ENCODE results near the gene NELL1.

The NELL1 gene

DNA sequence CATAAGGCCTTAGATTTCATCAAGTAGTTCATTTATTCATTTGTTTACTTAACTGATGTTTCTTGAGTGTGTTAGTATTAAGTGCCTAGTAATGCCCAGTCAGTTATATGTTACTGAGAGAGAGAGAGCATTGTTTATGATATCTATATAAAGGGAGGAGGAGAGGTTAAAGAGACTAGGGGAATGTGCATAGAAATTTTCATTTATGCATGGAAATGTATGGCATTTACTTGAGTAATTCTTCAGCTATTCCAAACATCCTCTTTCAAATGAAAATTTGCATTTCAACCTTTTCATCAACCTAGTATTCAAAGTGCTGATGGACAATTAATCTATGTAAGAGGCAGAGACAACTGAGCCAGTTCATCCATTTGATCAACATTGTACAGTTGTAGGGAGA lies 199.7 kb downstream of the NELL1 start:
- DNase-seq (ENCODE audit: low read depth in 1 of 2, low spot score in 1 of 2) = no peak

DNA sequence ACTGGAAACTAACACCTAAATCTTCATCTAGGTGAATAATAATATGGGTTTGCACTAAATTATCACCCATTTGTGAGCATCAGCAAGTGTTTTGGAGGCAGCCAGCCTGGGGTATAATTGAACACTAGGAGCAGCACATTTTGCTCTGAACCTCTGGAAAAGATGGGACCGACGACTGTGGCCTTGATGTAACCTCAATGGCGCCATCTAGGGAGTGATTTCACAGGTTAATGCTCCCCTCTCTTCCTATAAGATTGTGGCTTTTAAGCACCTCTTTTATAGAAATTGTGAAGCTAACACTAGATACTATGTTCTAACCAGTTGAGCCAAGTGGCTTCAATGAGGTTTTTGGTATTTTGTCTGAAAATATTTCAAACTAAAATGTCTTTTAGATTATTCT lies 203.7 kb downstream of the NELL1 start:
- DNase-seq (ENCODE audit: low read depth in 1 of 2, low spot score in 1 of 2) = no peak

DNA sequence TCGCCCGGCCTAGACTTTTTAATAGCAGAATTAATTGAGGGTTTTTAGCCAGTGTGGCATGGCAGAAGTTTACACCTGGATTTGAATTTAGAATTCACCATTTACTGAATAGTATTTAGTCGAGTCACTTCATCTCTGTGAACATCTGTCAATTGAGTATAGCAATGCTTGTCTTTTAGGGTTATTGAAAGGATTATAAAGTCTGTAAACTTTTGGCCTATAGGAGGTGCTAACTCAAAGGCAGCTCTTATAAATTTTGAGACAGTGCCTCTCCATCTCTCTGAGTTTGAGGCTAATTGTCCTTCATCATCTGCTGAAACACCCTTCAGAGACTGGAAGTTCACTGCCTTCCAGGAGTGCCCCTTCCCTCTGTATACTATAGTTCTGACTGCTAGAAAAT lies 205.0 kb downstream of the NELL1 start:
- no peak for DNase-seq (ENCODE audit: low read depth in 1 of 2, low spot score in 1 of 2)

DNA sequence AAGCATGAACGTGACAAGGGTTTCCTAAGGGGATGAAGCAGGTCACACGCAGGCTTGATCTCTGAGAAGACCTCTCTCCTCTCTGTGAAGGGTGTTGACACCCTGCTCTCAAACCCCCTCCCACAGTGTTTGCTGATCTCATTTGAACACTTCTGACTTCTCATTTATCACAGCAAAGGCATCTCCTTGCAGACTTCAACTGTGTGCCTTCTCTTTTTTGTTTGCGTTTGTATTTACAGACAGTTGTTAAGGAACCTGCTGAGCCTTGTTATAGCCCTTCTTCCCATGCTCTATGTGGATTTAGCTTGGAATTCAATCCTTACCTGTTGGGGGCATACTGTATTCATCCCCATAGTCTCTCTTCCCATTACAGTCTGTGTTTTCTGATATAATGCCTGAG lies 206.5 kb downstream of the NELL1 start:
- no peak for DNase-seq (ENCODE audit: low read depth in 1 of 2, low spot score in 1 of 2)

DNA sequence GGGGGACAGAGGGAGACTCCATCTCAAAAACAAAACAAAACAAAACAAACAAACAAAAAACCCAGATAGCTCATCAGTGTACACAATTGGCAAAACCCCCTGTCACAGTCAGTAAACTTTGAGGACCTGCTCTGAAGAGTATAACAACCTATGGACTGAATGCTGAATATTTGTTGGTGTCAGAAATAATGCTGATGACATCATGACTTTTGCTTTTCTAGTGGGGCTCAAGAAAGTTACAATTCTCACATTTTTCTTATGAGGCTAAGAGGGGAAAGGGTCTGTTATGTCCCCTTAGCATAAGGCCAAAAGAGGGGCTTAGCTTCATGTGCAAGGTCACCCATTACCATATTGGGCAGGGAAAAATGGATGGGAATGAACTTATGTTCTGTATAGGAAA lies 207.4 kb downstream of the NELL1 start:
- DNase-seq (ENCODE audit: low read depth in 1 of 2, low spot score in 1 of 2) = no peak

DNA sequence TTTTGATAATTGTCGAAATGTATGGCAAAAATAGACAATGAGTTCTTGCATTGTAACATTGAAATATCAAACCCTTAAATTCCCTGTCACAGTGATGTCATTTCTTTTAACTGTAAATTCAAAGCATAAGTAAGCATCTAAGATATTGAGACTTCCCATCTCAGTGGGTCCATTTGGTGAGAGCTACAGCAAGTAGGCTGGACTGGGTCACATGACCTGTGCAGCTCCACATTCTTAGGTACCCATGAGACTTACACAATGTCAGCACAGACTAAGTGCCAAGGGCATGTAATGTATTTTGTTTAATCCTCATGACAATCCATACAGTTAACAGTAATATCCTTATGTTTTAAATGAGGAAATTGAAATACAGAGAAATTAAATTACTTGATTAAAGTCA lies 210.7 kb downstream of the NELL1 start:
- DNase-seq (ENCODE audit: low read depth in 1 of 2, low spot score in 1 of 2) = no peak

DNA sequence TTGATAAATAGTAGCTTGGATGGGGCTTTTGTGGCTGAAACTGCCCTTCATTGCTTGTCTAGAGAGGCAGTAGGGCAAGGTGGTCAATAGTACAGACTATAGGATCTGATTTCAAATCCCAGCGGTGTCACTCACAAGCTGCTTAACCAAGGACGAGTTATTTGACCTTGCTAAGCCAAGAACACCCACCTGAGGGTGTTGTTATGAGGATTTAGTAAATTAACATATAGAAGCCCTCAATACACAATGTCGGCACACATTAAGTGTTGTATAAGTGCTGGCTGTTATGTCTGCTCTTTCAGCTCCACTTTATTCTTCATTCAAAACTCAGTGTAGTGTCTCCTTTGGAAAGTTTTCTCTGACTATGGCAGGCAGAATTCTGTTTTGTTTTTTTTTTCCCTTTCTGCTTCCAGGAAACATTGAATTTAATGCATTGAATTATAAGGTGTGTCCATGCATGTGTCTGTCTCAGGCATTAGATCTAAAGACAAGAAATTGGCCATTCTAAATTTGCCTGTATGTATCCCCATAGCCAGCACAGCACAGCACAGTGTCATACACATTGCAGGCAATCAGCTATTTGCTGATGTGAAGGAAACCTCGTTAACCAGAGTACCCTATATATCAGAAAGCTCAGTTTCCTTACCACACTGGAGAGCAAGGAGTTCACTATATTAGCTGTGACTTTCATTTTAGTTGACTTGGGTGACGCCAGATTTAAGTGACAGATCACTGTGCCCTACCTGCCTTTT lies 212.1 kb downstream of the NELL1 start:
- no peak for DNase-seq (ENCODE audit: low read depth in 1 of 2, low spot score in 1 of 2)

DNA sequence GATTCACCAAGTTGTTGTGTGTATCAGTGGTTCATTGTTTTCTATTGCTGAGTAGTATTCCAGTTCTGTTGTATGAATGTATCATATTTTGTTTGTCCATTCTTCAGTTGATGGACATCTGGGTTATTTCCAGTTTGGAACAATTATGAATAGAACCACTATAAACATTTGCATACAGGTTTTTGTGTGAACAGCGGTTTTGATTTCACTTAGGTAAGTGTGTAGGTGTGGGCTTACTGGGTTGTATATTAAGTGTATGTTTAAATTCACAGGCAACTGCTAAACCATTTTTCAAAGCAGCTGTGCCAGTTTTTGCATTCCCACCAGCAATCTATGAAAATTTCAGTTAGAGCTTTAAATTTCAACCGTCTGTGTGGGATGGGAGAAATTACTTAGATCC lies 217.8 kb downstream of the NELL1 start:
- DNase-seq (ENCODE audit: low read depth in 1 of 2, low spot score in 1 of 2) = no peak

DNA sequence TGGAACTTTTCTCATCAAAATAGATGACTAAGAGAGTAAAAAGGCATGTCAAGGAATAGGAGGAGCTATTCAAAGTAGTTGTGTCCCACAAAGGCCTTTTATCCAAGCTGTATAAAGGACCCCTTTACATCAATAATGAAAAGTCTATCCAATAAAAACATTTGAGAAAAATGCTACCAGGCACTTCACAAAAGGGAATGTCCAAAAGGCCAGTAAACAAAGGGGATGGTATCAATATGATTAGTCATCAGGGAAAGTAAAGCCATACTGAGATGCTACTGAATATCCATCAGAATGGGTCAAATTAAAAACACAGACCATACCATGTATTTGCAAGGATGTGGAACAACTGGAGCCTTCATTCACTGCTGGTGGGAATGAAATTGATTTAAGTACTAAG lies 224.9 kb downstream of the NELL1 start:
- DNase-seq (ENCODE audit: low read depth in 1 of 2, low spot score in 1 of 2) = no peak

DNA sequence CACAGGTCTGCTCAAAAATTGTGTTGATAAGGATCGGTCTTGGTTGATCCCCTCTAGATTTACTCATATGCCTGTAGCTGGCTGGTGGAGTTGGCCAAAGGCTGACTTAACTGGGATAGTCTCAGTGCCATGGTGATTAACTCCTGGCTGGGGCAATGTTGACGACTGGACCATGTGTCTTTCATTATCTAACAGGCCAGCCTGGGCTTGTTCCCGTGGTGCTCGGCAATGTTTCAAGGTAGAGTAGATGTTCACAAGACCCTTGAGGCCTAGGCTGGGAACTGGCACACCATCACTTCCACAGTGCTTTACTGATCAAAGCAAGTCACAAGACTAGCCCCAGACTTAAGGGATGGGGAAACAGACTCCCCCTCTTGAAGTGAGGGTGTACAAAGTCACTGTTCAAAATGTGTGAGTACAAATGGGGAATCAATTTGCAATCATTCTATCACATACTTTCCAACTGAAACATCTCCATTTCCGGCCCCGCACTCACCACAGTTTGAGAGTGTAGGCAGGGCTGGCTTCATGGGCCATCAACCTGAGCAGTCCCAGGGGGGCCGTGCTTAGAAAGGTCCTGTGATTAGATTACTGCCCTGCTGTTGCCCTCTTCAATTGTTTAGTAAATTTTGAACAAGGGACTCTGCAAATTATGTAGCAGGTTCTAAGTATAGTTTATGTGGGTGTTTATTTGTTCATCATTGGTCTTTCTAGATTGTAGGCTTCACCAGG lies 240.8 kb downstream of the NELL1 start:
- DNase-seq (ENCODE audit: low read depth in 1 of 2, low spot score in 1 of 2) = no peak

DNA sequence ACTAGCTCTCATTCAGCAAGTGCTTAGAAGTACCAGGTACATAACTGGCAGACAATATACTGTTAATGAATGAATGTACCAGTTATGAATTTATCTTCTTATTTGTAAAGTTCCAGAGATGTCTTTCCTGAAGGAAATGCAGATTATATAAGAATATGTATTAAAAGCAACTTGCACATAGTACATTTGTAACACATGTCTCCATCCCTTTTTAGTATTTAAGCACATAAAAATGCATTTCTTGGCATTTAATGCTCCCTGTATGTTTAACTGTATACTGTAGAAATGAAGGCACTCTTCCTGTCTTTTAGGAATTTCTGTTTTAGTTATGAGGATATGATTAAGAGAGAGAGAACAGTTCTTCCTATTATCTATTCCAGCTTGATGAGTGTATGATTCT lies 241.3 kb downstream of the NELL1 start:
- no peak for DNase-seq (ENCODE audit: low read depth in 1 of 2, low spot score in 1 of 2)

DNA sequence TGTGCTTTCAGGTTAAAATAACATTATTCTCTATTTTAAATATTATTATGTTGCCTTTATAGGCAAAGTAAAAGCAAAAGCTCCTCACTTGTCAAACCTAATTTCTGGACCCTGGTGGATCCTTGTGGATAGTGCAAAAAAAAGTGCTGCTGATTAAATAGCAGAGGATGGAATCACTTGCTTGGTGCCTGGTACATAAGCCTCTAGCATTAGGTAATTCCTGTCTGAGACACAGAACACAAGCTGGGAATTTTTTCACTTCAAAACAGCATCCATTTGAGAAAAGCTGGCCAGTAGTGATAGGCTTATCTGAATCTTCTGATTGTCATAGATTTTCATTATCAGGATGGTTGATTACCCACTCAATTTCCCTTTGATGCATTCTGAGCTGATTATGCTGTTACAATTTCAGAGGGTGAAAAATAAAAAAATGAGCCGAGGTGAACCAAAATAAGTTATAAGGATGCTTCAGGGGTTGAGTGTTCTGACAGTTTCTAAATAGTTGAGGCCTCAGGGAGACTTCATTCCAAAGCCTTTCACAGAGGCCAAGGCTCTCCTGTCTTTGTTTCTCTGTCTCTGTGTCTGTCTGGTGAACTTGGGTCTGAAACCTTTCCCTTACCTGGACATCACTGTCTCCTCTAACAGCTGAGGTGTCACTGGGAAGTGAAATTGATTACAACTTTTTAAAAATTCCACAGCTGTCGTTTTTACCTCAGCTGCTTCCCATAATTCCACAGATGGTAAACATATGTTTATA lies 242.9 kb downstream of the NELL1 start:
- no peak for DNase-seq (ENCODE audit: low read depth in 1 of 2, low spot score in 1 of 2)

DNA sequence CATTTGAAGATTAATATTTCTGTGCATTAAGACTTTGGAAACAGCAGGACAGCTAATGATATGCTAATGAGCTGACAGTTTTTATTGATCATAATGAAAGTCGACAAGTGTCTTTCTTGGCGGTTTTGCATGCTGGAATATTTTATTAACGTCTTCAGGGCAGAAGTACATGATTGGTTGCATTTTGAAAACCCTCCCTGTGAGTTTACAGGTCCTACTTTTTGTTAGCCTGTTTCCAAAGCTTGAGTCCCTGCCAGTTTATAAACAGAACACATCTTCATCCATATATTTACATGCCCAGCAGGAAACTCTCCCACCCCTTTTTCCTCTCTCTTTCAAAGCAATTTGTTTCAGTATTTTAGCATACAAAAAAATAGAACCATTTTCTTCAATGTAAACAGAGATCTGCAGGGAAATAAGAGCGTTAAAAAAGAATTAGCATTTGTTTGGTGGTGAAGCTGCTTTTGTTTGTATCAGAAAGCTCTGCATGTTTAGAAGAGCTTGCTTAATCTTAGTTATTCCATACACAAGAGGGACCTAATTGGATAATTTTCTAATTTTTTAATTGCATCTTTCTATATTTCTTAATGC lies 243.6 kb downstream of the NELL1 start:
- DNase-seq (ENCODE audit: low read depth in 1 of 2, low spot score in 1 of 2) = no peak

DNA sequence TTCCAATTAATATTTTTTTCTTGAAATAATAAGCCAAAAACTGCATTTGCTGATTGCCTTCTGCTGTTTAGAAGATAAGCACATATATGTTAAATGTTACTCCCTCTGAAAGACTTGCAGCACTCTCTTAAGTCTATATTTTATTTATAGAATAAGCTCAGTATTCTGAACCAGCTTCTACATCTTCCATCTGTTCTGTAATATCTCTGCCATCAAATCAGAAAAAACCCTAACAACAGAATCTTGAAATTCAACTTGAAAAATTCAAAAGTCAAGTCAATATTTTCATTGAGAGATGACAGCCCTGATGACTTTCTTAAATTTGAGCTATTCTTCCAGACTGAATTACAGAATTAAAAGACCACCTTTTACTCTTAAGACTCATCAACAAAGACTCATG lies 247.9 kb downstream of the NELL1 start:
- no peak for DNase-seq (ENCODE audit: low read depth in 1 of 2, low spot score in 1 of 2)

DNA sequence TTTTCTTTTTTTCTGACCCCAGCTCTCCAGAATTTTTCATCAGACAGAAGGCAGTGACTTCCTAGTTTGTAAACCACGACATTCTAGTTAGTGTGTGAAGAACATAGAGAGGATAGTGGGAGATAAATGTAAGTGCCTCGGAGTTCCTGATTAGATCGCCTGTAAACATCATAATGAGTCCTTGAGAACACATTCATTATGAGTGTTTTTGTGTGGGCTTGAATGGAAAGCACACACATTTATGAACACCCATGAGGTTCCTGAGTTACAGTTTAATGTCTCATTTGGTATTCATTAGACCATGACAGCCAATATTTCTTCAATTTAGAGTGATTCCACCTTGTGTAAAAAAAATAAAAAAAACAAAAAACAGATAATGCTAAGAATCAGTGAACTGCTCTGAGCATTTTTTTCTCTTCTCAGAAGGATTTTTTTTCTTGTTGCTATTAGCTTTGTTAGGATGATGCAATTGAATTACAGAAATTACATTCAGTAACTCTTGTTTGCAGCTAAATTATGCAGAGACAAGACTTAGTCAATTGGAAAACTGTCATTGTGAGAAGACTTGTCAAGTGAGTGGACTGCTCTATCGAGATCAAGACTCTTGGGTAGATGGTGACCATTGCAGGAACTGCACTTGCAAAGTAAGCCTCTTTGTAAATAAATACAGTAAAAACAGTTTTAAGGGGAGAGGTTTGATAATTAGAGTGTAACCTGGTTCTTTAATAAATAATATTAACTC lies 257.6 kb downstream of the NELL1 start:
- DNase-seq (ENCODE audit: low read depth in 1 of 2, low spot score in 1 of 2) = no peak

DNA sequence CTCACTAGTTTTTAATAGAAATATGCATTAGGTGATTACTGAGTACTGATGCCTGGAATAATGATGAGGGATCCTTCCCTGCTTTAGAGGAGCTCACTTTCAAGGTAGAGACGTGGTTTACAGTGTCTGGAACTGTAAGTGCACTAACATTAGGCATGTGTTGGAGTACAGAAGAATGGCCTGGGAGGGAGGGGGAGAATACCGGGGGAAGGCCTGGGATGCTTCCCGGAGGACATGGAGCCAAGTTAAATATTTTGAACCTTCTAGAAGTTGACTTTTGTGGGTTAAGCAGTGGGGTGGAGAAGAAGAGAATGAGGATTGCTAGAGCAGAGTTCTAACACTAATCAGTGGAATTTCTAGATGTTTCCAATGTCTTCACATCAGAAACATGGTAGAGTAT lies 261.6 kb downstream of the NELL1 start:
- DNase-seq (ENCODE audit: low read depth in 1 of 2, low spot score in 1 of 2) = no peak

DNA sequence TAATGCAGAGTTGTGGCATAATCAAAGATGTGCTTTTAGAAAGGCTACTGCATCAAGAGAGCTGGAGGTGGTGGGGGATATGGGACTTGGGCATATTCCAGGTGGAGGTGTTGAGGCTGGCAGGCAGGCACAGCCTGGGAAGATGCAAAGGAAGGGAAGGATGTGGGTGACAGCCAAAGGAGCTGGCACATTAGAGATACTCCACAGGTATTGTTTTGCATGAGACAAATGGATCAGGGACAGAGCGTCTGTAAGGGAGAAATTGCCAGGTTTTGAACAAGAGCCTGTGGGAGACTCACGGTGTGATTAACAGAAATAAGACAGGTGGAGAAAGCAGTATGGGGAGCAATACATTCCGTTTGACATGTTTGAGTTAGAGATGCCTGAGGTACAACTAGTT lies 263.7 kb downstream of the NELL1 start:
- no peak for DNase-seq (ENCODE audit: low read depth in 1 of 2, low spot score in 1 of 2)

DNA sequence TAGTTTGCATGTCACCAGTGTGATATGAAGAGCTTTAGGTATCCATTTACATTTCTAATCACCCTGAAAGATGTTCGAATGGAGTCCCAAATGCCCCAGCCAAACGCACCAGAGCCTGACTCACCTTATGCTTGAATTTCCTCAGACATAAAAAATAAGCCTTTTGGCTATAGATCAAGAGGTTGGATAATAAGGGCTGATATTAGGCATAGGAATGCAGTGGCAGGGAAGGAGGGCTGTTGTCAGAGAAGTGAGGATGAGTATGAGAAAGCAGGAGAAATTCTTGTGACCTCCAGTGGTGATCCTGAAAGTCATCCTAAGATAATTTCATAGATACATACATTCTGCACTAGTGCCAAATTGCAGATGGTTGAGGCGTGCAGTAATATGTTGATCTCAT lies 264.6 kb downstream of the NELL1 start:
- DNase-seq (ENCODE audit: low read depth in 1 of 2, low spot score in 1 of 2) = no peak

DNA sequence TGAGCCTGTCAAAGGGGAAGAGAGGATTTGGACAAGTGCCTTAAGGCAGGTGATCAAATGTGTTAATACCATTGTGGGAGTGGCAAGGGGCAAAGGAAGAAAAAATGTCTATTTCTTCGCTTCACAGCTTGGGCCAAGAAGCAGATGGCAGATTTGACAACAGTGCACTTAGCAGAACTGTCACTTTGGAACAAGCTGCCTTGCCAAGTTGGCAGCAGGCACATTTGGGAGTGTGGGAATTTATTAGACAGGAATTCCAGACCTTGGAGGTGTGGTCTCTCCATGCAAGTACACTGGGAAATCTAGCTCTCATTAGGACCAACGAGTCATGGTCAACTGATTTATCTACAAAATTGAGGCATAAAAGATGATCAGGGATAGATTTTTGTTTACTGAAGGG lies 265.1 kb downstream of the NELL1 start:
- DNase-seq (ENCODE audit: low read depth in 1 of 2, low spot score in 1 of 2) = no peak

DNA sequence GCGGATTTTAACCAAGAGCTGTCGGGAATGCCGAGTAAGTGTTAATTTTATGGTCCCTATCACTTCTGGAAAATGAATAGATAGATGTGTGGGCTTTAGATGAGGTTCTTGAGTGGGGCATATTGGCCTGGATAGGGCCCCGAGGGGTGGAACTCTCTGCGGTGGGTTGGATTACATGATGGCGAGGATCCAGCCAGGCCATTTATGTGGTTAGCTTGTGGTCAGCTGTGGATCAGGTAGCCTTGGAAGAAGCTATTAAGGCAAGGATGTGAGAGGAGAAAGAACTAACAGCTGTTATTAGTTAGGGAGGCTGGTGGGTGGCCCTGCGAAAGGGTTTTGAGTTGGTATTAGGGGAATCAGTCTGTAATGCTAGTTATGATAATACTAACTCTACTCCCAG lies 268.4 kb downstream of the NELL1 start:
- DNase-seq (ENCODE audit: low read depth in 1 of 2, low spot score in 1 of 2) = no peak

DNA sequence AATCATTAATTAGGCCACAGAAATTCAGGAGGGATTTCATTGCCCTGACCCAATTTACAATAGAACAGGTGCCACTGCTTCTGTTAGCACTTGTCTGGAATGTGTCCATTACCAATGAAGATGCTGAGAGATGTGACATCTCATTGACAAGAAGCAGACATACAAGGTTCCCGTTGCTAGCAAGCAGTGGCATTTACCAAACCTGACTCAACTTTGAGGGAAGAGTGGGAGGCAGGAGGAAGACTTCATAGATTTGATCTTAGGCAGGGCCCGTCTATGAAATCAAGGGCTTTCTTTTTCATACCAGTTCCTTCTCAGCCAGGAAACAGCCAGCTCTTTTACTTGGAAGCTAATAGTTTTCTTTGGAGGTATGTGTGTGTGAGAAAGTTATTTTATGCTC lies 280.2 kb downstream of the NELL1 start:
- DNase-seq (ENCODE audit: low read depth in 1 of 2, low spot score in 1 of 2) = no peak

Measured in activated CD4-positive, alpha-beta T cell treated with anti-CD3 and anti-CD28 coated beads, Interleukin-2, amount 50 U/mL, for 24 hours (primary cell).